Tibial nerve (tissue), 3 donors: ENCODE data around the gene MRTFB.

Experiments
- POLR2A ChIP-seq, 2 donors: fragments of 450-650 bp; IDR thresholded peaks; one replicate each; pipeline ENCODE4 v1.6.1; 2017; ENCODE audit warnings: antibody characterized with exemption in 2 of 2, mild to moderate bottlenecking in 2 of 2, moderate library complexity in 2 of 2
- TF ChIP-seq, protein P1 (sequence below), 5 experiments: fragments of 200-600 bp in 3 of 5; fragments of 450-650 bp in 2 of 5; sonication (generic) in 3 of 5; IDR thresholded peaks; one replicate each; pipeline ENCODE4 v1.5.1; 2016 to 2019; ENCODE audit warnings: antibody characterized with exemption in 5 of 5, mild to moderate bottlenecking in 3 of 5, moderate library complexity in 2 of 5

- TF ChIP-seq POLR2A (IDR thresholded peaks at IDR 0.05): no peak
- TF ChIP-seq, protein P1, sequence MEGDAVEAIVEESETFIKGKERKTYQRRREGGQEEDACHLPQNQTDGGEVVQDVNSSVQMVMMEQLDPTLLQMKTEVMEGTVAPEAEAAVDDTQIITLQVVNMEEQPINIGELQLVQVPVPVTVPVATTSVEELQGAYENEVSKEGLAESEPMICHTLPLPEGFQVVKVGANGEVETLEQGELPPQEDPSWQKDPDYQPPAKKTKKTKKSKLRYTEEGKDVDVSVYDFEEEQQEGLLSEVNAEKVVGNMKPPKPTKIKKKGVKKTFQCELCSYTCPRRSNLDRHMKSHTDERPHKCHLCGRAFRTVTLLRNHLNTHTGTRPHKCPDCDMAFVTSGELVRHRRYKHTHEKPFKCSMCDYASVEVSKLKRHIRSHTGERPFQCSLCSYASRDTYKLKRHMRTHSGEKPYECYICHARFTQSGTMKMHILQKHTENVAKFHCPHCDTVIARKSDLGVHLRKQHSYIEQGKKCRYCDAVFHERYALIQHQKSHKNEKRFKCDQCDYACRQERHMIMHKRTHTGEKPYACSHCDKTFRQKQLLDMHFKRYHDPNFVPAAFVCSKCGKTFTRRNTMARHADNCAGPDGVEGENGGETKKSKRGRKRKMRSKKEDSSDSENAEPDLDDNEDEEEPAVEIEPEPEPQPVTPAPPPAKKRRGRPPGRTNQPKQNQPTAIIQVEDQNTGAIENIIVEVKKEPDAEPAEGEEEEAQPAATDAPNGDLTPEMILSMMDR (IDR thresholded peaks at IDR 0.05): no peak
Measured at GRCh38 chr16:14303182-14303618, 232.1 kb downstream of the MRTFB start.
